Fibroblast of pulmonary artery (primary cell): ENCODE results near the gene NTM.

Experiments used
- DNase-seq: peaks from one replicate; pipeline ENCODE4 v3.0.0-alpha.2; 2010; ENCODE audit warnings: low read depth
- H3K4me3 ChIP-seq: replicated peaks from 2 replicates; pipeline ENCODE4 v1.5.1; 2011; ENCODE audit warnings: low read depth, mild to moderate bottlenecking, control low read depth, low read length, moderate library complexity
- TF ChIP-seq, protein P1 (sequence below): IDR thresholded peaks from 2 replicates; pipeline ENCODE4 v1.5.1; 2011; ENCODE audit warnings: mild to moderate bottlenecking, control low read depth, low read length, inconsistent platforms; ENCODE audit errors: missing control alignments

Gene NTM

DNA sequence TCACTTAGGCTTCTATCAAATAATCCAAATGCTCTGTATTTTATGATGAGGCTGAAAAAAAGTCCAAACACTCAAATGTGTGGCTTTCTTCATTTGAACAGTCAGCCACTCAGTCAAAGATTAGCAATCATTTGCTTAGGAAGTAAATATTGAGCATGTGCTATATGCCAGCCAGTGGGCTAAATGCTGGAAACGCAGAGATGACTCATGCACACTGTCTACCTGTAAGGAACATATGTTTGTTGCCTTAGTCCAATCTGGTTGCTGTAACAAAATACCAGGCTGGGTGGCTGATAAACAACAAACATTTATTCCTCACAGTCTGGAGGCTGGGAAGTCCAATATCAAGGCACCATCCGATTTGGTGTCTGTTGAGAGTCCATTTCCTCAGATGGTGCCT is 617.3 kb downstream of the NTM start:
- TF ChIP-seq, protein P1, sequence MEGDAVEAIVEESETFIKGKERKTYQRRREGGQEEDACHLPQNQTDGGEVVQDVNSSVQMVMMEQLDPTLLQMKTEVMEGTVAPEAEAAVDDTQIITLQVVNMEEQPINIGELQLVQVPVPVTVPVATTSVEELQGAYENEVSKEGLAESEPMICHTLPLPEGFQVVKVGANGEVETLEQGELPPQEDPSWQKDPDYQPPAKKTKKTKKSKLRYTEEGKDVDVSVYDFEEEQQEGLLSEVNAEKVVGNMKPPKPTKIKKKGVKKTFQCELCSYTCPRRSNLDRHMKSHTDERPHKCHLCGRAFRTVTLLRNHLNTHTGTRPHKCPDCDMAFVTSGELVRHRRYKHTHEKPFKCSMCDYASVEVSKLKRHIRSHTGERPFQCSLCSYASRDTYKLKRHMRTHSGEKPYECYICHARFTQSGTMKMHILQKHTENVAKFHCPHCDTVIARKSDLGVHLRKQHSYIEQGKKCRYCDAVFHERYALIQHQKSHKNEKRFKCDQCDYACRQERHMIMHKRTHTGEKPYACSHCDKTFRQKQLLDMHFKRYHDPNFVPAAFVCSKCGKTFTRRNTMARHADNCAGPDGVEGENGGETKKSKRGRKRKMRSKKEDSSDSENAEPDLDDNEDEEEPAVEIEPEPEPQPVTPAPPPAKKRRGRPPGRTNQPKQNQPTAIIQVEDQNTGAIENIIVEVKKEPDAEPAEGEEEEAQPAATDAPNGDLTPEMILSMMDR = no peak
- no peak for DNase-seq
- no peak overlapping the region for H3K4me3 ChIP-seq

DNA sequence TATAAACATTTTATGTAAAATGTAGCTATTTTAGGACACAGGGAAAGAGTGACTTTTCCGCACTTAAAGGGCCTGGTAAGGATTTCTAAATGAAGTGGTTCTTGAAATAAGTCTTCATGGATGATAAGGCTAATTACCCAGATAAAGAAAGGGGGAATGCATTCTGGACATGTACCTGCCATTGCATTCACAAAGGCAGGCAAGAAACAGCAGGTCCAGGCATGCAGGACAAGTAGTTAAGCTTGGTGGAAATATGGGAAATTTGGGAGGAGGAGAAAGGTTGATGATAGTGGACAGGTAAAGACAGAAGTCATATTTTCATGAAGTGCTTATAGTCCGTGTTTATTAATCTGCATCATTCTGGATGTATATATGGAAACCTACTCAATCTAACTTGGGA is 621.2 kb downstream of the NTM start:
- TF ChIP-seq, protein P1 = no peak
- no peak for DNase-seq
- H3K4me3 ChIP-seq = no peak overlapping the region

DNA sequence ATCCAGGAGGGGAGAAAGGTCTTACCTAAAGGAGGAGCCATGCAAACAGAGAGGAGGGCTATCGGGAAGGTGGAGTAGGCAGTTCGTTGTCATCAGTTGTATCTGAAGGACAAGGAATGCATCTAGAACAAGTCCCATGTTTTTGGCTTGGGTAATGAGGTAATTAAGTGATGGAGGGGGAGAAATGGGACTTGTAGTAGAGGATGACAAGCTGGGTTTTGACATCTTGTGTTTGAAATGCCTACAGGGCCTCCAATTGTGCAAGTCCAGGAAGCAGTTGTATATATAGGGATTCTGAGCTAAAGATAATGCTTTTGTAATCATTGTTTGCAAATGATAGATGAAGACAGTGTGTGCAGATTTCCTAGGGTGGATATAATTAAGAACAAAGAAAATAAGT is 622.8 kb downstream of the NTM start:
- TF ChIP-seq, protein P1 = no peak
- no peak overlapping the region for H3K4me3 ChIP-seq
- DNase-seq = peak; percentile 38

DNA sequence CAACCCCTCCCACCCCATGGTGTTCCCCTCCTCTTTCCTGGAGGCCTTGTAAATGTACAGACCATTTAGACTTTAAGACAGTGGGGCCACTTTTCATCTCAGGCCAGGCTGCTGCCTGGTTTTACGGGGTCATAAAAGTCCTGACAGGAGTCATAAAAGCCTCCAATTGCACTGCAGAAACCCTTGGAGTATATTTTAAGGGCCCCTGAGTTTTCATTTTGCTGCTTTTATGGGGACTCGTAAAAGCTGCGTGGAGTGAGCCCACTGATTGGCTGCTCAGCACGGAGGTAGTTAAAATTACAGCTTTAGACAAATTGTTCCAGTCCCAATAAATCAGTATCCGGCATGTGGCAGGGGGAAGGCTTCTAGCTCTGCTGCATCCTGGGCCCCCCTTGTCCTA is 627.6 kb downstream of the NTM start:
- TF ChIP-seq, protein P1 = no peak
- no peak overlapping the region for H3K4me3 ChIP-seq
- DNase-seq = no peak

DNA sequence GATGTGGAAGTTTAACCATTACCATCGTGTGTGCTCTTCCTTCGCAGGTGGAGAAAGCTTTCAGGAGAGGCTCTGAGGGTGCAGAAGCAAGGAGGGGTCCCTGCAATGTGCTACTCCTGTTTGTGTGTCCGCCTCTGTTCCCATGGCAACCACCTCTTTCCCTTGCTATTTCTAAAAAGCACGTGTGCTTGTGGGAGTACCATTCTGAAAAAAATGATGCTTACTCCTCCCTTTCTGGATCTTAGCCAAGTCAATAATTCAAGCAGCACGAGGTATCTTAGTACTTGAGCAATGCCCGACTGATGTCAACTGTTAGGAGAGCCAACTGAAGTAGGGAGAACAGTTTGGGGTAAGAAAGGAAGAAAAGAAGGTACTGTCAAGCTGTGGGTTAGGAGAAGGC is 628.7 kb downstream of the NTM start:
- no peak overlapping the region for H3K4me3 ChIP-seq
- TF ChIP-seq, protein P1 = no peak
- DNase-seq = peak; percentile 55

DNA sequence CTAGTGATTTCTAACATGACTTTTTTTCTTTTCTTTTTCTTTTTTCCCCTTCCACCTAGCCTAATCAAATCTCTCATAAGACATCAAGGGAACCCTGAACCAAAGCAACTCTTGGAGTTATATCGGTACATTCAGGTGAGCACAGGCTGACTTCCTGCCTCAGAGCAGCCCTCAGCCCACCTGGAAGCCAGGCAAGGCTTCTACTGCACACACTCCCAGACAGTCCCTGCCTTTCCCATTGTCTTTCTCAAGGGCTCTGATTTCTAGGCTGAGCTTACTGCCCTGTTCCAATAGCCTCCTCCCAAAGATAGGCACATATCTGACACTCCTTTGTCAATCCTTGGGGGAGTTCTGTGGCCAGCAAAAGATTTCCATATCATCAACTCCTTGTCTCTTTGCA is 629.5 kb downstream of the NTM start:
- TF ChIP-seq, protein P1 = no peak
- no peak overlapping the region for H3K4me3 ChIP-seq

DNA sequence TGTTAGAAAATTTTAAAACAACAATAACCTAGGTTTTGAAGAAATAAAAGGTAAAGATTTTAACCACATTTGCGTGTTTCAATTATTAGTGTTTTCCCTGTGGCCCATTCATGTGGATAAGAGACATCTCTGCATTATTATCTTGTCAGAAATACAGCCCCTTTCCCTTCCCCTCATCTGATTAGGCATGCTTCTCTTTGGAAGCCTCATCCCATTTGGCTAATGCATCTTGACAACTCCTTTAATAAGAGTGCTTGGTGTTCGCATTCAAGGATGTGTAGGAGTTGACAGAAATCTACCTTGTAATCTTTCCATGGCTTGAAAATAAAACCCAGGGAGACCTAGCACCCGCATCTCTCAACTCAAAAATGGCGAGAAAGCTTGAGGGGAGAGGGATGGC is 635.5 kb downstream of the NTM start:
- no peak for DNase-seq
- H3K4me3 ChIP-seq = no peak overlapping the region
- TF ChIP-seq, protein P1 = no peak

More for the DNA sequence above, 629.5 kb downstream of the NTM start:
- DNase-seq = no peak
